CD4-positive, alpha-beta T cell treated with Interleukin-4 for 4 hours (primary cell): ENCODE results near the gene LSMEM2.
"Not testable (repeated sequence)": the region's sequence is repeated elsewhere in the genome, so short reads cannot be mapped to it uniquely, and the experiment has no call there.

Source experiments
- DNase-seq: peaks from one replicate; pipeline ENCODE4 v3.0.0-alpha.2; 2020

LSMEM2 gene

DNA sequence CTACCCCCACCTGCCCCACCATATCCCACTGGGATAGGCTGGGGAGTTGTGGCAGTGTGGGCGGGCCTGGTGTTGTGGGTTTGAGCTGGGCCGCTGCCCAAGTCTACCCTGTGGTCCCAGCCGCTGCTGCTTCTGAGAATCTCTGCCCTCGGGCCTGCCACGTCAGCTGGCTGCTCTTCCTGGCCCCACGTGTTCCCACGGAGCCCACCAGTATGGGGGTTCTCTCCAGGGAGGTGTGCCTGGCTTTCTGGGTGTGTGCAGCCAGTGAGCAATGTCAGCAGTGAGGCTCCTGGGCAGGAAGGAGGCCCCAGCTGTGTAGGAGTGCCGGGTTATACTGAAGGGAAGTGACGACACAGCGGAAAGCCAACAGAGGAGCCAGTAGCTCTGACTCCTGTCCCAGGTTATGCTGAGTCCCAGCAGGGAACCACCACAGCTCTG, 32.4 kb upstream of the LSMEM2 start:
- DNase-seq, result peak; percentile 87

- no peak for DNase-seq
Measured at GRCh38 chr3:50248387-50248786, 30.5 kb upstream of the LSMEM2 start.

GRCh38 chr3:50249457-50249856, 29.4 kb upstream of the LSMEM2 start:
- no peak for DNase-seq

- no peak for DNase-seq
Measured at GRCh38 chr3:50250514-50250913, 28.4 kb upstream of the LSMEM2 start.

DNA sequence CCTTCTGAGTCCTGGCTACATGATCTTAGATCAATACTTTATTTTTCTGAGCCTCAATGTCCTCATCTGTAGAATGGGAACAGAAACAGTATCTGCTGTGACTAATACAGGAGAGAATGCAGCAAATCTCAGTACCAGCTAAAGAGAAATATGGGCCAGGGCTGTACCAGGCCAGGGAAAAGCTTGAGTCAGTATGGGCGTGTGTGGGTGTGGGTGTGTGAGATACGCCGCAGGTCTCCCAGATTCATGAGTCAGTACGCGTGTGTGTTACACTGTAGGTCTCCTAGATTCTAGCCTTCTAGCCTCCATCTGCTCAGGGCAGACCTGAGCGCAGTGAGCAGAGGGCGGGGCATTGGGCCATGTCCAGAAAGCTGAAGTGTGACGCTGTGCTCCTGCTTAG, 27.7 kb upstream of the LSMEM2 start:
- peak; percentile 30 for DNase-seq

GRCh38 chr3:50254577-50255250, 24.2 kb upstream of the LSMEM2 start:
- DNase-seq, result no peak

GRCh38 chr3:50255251-50255615, 23.7 kb upstream of the LSMEM2 start:
- DNase-seq, result no peak

- DNase-seq, result no peak
Measured at GRCh38 chr3:50256978-50257890, 21.7 kb upstream of the LSMEM2 start.

- no peak for DNase-seq
Measured at GRCh38 chr3:50258029-50258680, 20.7 kb upstream of the LSMEM2 start.

DNA sequence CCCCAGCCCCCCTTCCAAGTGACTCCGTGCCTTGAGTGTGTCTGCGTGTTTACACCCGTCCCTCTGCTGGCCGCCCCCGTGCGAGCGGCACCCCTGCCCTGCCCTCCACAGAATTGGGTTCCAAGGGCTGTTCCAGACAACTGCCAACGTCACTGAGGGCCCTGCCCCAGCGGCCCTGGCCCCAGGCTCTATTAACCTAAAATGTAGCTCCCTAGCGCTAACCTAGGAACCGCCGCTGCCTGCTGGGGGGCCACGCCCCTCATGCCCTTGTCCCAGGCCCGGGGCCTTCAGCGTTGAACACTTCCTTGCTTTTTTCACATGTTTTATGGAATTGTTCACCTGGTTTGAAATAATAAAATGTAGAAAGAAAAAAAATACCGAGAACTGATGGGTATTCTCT, 19.9 kb upstream of the LSMEM2 start:
- no peak for DNase-seq

- no peak for DNase-seq
Measured at GRCh38 chr3:50259432-50260026, 19.4 kb upstream of the LSMEM2 start.

DNA sequence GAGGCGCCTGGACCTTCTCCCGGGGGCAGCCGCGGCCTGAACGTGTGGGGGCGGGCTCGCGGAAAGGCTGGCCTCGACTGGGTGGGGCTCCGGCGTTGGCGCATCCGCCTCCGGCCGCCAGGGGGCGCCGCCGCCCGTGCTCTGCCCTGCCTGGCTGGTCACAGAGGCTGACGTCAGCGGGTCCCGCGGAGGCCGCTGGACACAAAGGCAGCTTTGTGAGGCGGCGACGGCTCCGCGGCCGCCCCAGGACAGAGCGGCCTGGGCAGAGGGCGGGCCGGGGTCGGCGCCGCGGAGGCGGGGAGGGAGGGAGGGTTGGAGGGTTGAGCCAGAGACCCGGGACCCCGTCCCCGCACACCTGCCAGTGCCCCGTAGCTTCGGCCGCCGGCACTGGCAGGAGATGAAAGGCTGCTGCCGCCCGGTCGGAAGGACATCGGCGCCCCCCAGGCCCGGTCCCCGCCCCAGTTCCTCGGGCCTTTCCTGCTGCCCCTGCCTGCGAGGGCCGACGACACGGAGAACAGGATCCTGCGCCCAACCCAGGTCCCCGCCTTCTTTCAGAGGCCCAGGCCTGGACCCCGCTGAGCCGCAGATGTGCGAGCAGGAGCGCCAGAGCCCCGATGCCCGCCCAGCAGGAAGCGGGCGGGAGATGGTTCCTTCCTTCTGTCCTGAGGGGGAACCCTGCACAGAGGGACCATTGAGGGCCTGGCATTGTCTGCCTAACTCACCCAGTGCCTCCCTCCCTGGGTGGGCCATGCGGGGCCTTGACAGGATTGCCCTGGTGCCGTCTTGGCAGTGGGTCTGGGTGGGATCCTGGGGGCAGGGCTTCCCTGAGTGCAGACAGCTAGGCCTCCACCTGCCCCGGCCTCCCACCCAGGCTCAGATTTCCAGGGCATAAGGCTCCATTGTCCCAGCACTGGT, 18.6 kb upstream of the LSMEM2 start:
- DNase-seq, result peak; percentile 75

- DNase-seq, result no peak
Measured at GRCh38 chr3:50260942-50261441, 17.9 kb upstream of the LSMEM2 start.

- DNase-seq, result no peak
Measured at GRCh38 chr3:50261505-50261904, 17.4 kb upstream of the LSMEM2 start.

- DNase-seq, result not testable (repeated sequence)
Measured at GRCh38 chr3:50262200-50262599, 16.7 kb upstream of the LSMEM2 start.

- no peak for DNase-seq
Measured at GRCh38 chr3:50262778-50263177, 16.1 kb upstream of the LSMEM2 start.

DNA sequence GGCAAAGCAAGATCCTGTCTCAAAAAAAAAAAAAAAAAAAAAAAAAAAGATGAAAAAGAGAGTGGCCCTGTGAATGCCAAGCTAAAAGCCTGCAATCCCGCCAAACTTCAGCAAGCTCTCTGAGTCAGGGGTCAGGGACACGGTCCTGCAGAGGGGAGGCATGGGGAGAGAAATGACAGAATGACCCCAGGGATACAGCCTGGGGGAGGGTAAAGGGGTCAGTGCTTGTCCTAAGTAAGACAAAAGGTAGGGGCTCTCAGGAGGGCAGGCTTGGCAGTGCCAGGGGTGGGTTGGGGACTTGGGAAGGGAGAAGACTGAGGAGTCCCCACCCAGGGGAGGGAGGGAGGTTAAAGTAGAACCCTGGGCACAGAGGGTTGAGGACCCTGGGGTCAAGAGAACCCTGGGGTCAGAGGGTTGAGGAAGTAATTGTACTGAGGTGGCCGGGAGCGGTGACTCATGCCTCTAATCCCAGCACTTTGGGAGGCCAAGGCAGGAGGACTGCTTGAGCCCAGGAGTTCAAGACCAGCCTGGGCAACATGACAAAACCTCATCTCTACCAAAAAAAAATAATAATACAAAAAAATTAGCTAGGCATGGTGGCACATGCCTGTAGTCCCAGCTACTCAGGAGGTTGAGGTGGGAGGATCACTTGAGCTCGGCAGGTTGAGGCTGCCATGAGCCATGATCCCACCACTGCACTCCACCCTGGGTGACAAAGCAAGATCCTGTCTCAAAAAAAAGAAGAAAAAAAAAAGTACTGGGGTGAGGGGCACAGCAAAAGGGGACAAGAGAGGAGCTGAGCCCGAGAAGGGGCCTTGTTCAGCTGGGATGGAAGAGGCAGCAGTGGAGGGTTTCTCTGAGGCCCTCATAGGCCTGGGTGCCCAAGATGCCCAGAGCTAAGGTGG, 15.2 kb upstream of the LSMEM2 start:
- no peak for DNase-seq

- DNase-seq, result no peak
Measured at GRCh38 chr3:50264383-50264963, 14.4 kb upstream of the LSMEM2 start.

GRCh38 chr3:50264964-50265485, 13.9 kb upstream of the LSMEM2 start:
- DNase-seq, result no peak

DNA sequence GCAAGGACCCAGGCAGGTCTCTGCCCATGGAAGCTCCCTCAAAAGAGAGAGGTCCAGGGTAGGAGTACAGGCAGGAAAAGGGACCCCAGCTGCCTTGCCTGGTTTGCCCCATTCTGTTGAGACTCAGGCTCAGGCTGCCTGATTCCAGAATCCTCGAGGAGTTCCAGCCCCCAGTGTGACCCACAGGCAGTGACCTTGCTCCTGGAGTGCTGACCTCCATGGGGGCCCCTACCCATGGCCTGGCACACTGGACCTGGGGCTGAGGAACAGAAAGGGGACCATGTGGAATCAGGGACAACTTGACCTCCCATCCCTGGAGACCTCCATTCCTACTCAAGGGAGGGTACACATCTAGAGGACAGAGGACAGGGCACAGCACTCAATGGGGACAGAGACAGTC, 13.3 kb upstream of the LSMEM2 start:
- no peak for DNase-seq
